Testis (tissue), 2 donors: Measurements from ENCODE around the gene SYCP2.

ENCODE experiments used
- POLR2A ChIP-seq: fragments of 450-650 bp; IDR thresholded peaks from one replicate; pipeline ENCODE4 v1.6.1; 2017; ENCODE audit warnings: antibody characterized with exemption, mild to moderate bottlenecking, moderate library complexity
- TF ChIP-seq, protein P1 (sequence below), 3 experiments: fragments of 450-650 bp in 2 of 3; fragments of 200-600 bp in 1 of 3; sonication (generic) in 1 of 3; IDR thresholded peaks; one replicate each; pipeline ENCODE4 v1.5.1; 2016 to 2019; ENCODE audit warnings: antibody characterized with exemption in 3 of 3, mild to moderate bottlenecking in 2 of 3, moderate library complexity in 1 of 3

DNA sequence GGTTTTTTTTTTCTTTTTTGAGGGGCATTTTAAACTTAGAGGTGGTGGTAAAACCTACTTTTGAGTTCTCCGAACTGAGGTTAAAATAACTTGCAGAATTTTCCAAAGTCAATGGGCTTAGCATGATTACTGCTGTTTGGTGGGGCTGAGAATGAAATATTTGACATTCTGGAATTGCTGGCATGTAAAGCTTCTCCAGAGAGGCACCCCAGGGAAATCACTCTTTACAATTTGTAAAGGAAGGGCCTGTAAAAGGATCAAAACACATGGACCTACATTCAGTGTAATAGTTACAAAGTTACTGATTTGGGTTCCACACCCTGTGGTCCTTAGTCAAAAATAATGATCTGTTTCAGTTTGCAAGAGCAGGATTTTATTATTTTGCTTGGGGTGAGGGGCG, 12.3 kb upstream of the SYCP2 start:
- TF ChIP-seq, protein P1, sequence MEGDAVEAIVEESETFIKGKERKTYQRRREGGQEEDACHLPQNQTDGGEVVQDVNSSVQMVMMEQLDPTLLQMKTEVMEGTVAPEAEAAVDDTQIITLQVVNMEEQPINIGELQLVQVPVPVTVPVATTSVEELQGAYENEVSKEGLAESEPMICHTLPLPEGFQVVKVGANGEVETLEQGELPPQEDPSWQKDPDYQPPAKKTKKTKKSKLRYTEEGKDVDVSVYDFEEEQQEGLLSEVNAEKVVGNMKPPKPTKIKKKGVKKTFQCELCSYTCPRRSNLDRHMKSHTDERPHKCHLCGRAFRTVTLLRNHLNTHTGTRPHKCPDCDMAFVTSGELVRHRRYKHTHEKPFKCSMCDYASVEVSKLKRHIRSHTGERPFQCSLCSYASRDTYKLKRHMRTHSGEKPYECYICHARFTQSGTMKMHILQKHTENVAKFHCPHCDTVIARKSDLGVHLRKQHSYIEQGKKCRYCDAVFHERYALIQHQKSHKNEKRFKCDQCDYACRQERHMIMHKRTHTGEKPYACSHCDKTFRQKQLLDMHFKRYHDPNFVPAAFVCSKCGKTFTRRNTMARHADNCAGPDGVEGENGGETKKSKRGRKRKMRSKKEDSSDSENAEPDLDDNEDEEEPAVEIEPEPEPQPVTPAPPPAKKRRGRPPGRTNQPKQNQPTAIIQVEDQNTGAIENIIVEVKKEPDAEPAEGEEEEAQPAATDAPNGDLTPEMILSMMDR (IDR thresholded peaks at IDR 0.05) = no peak
- TF ChIP-seq POLR2A = no peak
